GM21381 (cell line): ENCODE data around the gene GPX2.
A peak's percentile ranks its signal among the peaks of the same experiment; 100 is the strongest.
"Not testable (repeated sequence)": the region's sequence is repeated elsewhere in the genome, so short reads cannot be mapped to it uniquely, and the experiment has no call there.

Source experiments
- ATAC-seq: cut with Tn5 transposase; IDR thresholded peaks from one replicate; pipeline ENCODE4 v1.9.1; 2021; ENCODE audit warnings: mild to moderate bottlenecking, moderate library complexity; ENCODE audit not compliant: unreplicated experiment

GPX2 gene

DNA sequence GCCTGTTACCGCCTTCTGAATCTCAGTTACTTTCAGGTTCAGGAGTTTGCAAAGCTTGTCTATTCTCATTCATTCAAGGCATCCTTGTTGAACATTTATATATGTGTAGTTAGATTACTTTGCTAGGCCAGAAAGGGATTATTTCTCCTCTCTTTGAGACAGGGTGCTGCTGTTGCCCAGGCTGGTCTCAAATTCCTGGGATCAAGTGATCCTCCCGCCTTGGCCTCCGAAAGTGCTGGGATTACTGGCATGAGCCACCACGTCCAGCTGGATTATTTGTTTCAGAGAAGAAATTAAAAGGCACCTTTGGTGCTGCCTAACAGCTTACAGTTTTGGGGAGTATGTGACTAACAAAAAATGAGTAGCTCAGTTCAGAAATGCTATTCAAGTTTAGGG, 27.5 kb downstream of the GPX2 start:
- no peak for ATAC-seq

DNA sequence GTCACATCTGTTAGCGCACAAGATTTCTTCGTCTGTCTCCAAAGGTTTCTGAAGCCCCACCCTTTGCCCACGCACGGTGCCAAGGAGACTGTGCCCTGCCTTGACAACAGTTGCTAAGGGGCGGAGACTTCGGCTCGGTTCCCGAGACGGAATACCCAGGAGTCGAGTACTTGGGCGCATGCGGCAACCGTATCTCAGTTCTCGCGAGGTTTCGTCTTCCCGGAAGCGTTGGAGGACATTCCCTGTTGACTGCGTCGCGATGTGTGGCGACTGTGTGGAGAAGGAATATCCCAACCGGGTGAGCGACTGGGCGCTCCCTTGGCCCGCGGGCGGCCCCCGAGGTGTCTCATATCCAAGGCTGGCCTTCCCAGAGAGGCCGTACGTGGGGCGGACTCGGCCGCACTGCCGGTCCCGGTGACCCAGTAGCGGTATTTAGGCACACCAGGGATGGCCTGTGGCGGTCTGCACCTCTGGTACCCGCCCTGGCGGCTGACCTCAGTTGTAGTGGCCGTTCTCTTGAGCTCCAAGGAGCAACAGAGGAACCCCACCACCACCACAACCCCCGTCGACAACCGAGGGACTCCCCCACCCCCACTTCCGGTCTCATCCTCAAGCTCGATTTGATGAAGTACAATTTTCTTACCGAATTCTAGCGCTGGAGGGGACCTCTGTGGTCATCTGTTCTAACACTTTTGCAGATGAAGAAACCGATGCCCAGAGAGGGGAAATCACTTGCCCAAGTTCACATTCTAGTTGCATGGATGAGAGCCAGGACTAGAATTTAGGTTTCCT, 28.1 kb downstream of the GPX2 start, which contains the start of gene CHURC1:
Gene CHURC1, plus strand, starts transcription at position 219 of the 792 bp plus-strand sequence. Its CDS starts 41 bp downstream, at position 260.
- ATAC-seq, result peak; percentile 94

DNA sequence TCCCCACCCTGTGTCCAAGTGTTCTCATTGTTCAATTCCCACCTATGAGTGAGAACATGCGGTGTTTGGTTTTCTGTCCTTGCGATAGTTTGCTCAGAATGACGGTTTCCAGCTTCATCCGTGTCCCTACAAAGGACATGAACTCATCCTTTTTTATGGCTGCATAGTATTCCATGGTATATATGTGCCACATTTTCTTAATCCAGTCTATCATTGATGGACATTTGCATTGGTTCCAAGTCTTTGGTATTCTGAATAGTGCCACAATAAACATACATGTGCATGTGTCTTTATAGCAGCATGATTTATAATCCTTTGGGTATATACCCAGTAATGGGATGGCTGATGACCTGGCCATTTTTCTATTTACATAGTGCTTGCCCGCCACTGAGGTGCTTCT, 29.1 kb downstream of the GPX2 start:
- ATAC-seq, result not testable (repeated sequence)

DNA sequence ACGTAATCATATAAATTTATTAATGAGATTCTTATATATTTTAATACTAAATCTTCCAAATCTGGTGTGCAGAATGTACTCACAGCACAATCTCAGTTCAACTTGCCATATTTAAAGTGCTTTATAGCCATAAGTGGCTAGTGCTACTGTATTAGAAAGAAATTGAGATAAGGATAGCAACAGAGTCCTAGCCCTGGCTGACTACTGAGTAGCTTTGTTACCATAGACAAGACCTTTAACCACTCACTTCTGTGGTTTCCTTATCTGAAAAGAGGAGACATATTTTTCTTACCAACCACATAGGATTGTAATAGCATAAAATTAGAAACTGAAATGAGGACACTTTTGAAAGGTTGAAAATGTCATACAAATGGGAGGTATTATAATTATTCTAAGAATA, 30.3 kb downstream of the GPX2 start:
- no peak for ATAC-seq

DNA sequence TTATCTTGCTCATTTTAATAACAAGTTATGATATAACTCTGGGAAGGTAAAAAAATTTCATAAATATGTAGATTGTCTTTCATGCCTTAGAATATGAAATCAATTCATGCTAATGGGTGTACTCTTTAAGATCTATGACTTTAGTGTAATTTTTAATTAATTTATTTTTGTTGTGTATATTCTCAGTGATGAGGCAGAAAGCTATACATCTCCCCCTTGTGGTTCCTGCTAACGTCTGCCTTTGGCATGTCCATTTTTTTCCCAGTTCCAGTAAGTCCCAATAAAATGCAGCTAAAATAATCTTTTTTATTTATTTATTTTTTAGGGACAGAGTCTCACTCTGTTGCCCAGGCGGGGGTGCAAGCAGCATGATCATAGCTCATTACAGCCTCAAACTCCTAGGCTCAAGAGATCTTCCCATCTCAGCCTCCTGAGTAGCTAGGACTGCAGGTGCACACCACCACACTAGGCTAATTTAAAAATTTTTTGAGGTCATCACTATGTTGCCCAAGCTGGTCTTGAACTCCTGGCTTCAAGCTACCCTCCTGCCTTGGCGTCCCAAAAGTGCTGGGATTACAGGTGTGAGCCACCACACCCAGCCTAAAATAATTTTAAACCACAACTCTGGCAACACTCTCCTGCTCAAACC, 31.6 kb downstream of the GPX2 start:
- no peak for ATAC-seq

DNA sequence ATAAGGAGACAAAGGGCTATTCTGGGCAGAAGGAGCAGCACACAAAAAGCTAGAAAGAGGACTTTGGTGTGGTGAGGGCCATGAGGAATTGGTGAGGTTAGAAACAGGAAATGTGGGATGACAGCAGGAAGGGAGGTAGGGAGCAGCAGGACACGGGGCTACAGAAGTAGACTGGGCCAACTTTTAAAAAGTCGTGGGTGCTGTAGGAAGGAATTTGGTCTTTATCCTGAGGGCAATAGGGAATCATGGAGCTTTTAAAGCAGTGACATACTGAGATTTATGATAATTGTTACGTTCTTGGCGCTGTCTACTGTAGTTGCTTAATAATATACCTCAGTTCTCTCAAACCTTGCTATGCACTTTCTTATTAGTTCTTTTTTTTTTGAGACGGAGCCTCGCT, 36.5 kb downstream of the GPX2 start:
- ATAC-seq, result no peak

DNA sequence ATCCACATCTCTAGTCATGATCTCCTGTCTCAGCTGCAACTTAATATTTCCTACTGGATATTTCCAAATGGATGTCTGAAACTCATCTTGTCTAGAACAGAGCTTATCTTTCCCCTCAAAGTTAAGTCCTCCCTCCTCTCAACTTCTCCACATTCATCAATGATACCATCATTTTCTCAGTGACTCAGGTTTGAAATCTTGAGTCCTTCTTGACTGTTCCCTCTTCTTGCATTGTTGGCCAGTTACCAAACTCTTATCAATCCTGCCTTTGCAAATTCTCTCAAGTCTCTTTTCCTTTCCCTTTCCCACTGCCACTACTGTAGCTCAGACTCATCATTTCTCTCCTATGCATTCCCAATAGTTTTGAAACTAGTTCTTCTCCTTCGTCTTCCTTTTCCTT, 42.6 kb downstream of the GPX2 start:
- no peak for ATAC-seq

DNA sequence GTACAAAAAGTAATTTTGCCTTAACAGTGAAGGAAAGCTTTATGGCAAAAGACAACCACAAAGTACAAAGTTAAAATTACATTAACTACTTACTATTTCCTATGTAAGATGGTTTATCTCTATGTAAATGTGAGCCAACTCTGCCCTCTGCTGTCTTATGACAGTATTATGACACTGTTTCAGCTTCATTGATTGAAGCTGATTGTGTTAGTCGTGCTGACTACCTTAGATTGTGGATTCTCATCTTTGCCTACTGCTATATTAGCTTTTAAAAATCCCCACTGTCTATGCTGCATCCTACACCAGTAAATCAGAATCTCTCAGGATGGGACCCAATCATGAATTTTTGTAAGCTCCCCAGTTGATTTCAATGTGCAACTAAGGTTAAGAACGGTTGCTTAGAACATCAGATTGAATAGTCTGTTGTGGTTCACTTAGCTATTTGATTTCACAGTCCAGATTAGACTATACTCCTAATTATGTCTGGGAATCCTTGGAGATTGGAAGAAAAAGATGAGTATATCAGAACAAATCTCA, 50.6 kb downstream of the GPX2 start:
- no peak for ATAC-seq

DNA sequence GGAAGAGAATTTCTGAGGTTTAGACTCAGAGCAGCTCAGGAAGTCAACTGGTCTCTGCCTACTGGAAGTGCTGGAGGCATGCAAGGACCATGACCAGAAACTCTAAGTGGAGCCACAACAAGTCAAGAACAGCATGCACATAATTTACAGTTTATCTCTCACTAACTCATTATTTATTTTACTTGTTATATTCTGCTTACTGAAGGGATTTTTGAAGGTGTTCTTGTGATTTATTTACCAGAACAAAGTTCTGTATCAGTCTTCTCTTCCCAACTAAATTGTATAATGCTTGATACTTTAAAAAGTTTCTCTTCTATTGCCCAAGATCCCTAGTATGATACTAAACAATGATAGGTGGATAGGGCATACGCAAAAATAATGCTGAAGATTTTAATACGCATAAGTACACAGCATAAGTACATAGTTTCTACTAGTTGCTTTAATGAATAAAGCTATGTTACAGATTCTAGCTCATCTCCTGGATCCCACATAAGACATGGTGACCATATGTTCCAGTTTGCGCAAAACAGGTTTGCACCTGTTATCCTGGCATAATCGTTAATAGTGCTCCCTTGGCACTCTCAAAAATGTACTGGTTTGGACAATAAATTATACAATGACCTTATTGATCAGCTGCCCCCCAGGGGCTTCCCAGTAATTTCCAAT, 51.2 kb downstream of the GPX2 start:
- no peak for ATAC-seq

DNA sequence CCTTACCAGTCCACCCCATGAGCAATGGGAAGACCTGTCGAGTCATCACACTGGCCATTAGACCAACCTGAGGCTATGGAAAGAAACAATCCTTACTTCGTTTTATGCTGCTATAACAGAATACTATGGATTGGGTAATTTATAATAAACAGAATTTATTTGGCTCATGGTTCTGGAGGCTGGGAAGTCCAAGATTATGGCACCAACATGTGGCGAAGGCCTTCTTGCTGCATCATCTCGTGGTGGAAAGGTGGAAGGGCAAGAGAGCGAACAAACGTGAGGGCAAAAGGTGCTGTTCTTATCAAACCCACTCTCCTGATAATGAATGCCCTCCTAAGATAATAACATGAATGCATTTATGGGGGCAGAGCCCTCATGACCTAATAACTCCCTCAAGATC, 53.2 kb downstream of the GPX2 start:
- no peak for ATAC-seq
